Islet precursor cell (in vitro differentiated cells): ENCODE results near the gene MRPS33.
"Not testable (repeated sequence)": the region's sequence is repeated elsewhere in the genome, so short reads cannot be mapped to it uniquely, and the experiment has no call there.

ENCODE experiments used
- DNase-seq: peaks from one replicate; pipeline ENCODE4 v3.0.0-alpha.2; 2018

Gene MRPS33

DNA sequence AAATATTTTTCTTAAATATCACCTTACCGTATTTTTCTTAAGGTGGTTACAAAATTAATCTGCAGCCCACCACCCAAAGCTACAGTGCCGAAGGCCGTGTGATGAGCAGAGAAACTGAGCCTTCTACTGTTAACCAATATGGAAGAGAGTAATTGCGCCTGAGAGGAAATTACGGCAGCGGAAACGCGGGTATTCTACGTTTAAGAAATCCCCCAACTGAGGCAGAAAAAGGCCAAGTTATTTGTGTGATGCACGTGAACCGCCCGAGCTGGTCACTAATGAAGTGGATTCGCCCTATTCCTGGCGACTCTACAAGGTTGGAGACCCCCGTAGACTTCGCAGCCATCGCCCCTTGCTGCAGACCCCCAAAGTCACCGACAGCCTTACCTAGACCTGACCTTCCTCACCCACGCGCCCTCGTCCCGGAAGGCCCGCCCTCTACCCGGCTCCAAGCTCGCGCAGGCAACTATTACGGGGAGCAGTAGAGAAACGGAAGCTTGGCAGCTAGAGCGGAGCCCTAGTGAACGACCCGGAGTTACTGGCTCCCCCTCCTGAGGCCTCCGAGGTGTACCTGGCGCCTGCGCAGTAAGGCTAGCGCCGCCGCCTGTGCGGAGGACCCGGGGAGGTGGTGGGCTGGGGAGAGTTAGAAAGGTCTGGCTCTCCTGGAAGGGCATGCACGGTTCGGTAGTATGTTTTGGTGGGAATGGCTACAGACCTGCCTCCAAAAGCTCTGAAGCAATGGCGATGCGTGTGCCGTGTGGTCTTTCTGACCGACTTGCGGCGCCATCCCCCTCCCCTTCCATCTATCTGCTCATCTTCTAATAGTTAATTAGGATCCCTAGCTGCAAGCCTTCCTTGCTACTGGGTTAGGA lies at the start of gene MRPS33:
Gene MRPS33 (minus strand): TSS at position 429 of the 872 bp plus-strand sequence. CDS start 4,319 bp downstream, outside the sequence.
- peak; percentile 98 for DNase-seq

GRCh38 chr7:141057788-141058187 lies 43.0 kb upstream of the MRPS33 start:
- no peak for DNase-seq

DNA sequence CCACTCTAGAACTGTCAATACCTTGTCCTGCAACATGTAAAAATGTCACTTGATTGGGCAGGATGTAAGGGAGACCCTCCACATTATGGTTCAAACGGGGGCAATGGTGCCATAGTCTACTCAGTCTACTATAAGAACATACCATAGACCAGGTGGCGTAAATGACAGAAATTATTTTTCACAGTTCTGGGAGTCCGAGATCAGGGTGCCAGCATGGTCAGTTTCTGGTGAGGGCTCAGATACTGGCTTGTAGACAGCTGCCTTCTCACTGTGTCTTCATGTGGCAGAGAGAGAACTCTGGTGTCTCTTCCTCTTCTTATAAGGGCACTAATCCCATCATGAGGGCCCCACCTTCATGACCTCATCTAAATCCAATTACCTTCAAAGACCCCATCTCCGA lies 40.4 kb upstream of the MRPS33 start:
- DNase-seq = no peak

GRCh38 chr7:141053626-141054025 lies 38.9 kb upstream of the MRPS33 start:
- no peak for DNase-seq

GRCh38 chr7:141045842-141046620 lies 31.3 kb upstream of the MRPS33 start:
- DNase-seq = no peak

- peak; percentile 71 for DNase-seq
Measured at GRCh38 chr7:141045126-141045841, 30.5 kb upstream of the MRPS33 start.

GRCh38 chr7:141043616-141044015 lies 28.9 kb upstream of the MRPS33 start:
- DNase-seq = no peak

GRCh38 chr7:141042222-141043193 lies 27.8 kb upstream of the MRPS33 start:
- no peak for DNase-seq

DNA sequence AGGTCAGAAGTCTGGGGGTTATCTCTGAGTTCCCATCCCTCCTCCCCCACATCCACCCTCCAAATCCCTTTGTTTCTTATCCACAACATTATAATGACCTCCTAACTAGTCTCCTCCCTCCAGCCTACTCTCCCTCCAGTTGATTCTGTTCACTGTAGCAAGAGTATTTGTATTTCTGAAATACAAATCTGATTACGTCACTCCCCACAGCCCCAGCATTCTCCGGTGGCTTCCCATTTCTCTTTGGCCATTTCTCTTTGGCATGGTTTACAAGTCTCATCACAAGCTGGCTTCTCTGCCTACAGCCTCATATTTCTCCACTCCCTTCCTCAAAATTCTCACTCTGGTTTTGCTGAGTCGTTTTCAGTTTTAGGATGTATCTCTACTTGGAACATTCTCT lies 24.6 kb upstream of the MRPS33 start:
- DNase-seq = no peak

GRCh38 chr7:141038100-141038499 lies 23.3 kb upstream of the MRPS33 start:
- DNase-seq = not testable (repeated sequence)

DNA sequence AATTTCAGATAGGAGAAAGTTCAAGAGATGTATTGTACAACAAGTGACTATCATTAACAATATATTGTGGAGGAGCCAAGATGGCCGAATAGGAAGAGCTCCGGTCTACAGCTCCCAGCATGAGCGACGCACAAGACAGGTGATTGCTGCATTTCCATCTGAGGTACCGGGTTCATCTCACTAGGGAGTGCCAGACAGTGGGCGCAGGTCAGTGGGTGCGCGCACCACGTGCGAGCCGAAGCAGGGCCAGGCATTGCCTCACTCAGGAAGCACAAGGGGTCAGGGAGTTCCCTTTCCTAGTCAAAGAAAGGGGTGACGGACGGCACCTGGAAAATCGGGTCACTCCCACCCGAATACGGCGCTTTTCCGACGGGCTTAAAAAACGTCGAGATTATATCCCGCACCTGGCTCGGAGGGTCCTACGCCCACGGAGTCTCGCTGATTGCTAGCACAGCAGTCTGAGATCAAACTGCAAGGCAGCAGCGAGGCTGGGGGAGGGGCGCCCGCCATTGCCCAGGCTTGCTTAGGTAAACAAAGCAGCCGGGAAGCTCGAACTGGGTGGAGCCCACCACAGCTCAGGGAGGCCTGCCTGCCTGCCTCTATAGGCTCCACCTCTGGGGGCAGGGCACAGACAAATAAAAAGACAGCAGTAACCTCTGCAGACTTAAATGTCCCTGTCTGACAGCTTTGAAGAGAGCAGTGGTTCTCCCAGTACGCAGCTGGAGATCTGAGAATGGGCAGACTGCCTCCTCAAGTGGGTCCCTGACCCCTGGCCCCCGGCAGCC lies 18.0 kb upstream of the MRPS33 start:
- not testable (repeated sequence) for DNase-seq

DNA sequence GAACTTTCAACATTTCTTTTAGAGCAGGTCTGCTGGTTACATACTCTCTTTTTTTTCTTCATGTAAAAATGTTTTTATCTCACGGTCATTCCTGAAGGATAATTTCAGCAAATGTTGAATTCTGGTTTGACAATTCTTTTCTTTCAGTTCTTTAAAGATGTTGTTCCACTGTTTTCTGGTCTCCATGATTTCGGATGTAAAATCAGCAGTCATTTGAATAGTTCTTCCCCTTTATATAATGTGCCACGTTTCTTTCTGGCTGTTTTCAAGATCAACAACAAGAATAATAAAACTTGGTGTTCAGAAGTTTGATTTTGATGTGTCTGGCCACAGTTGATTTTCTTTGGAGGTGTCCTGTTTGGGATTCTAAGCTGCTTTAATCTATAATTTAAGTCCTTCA lies 14.0 kb upstream of the MRPS33 start:
- no peak for DNase-seq

DNA sequence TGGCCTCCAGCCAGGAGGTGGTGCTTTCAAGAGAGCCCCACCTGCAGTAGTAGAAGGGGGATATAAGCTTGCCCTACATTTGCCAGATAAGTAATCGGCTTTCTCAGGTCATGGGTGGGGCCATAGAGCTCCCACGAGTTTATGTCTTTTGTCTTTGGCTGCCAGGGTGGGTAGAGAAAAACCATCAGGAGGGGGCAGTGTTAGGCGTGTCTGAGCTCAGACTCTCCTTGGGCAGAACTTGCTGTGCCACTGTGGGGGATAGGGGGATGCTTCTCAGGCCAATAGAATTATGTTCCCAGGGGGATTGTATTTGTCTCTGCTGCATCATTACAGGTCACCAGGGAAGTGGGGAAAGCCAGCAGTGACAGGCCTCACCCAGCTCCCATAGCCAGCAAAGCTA lies 12.3 kb upstream of the MRPS33 start:
- DNase-seq = no peak

GRCh38 chr7:141024668-141025067 lies 9.9 kb upstream of the MRPS33 start:
- no peak for DNase-seq

- no peak for DNase-seq
Measured at GRCh38 chr7:141023295-141023694, 8.5 kb upstream of the MRPS33 start.

- DNase-seq = no peak
Measured at GRCh38 chr7:141017555-141017954, 2.8 kb upstream of the MRPS33 start.

- DNase-seq = no peak
Measured at GRCh38 chr7:141016349-141016748, 1.6 kb upstream of the MRPS33 start.

DNA sequence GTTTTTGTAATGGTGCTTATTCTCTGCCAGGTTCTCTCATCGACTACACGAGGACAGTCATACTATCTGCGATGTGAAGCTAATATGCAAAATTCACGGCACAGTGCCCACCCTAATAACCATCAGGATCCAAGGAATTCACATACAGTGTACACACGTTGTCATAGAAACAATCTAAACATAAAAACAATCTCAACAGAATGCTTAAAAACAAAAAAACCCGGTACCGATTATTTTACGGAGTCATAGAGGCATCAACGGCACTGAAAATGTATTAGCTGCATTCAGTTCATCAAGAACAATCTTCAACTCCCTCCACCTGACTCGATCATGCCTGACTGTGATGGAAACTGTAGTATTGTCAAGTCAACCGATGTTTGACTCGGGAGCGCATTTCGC lies 628 bp downstream of the MRPS33 start:
- DNase-seq = no peak

DNA sequence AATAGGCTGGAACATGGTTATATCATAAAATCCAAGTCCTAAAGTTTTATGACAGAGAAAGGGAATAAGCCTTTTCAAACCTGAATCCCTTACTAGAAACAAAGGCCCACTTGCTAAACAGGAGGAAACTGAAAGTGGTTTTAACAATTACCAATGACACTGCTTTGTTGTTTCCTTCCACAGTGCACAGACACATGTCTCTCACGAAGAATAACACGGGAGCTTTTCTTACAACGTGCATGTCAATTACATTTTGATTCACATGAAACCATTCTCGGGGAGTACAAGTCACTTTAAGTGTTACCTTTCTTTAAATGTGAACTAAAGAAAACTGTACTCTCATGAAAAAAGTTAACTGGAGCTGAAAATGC lies 1.4 kb downstream of the MRPS33 start:
- no peak for DNase-seq

DNA sequence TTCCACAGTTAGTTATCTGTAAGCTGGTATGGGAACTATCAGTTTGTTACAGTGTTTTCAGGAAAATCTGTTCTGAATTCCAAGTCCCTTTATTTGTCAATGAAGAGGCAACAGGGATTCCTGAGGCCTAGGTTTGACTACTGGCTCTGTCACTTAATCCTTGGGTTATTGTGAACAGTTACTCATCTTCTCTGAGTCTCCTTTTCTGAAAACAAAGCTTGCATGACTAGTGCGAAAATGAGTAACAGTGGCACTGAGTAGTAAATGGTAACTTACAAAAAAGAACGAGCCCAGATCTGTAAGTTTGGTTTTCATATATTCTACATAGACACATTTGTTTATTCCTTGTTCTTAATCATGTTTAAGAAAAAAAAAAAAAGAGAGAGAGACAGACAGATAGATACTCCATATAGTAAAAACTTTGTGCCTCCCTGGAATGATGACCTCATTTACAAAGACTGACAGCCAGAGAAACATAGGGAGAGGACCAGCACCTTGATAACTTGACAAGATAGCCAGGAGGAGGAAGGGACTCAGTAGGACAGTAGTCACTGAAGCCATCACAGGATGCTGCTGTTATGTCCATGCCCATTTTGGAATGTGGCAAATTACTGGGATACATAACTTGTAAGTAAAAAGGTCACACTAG lies 1.9 kb downstream of the MRPS33 start:
- DNase-seq = no peak
